Measurements from ENCODE around the gene SLC37A1.

Gene SLC37A1

DNA sequence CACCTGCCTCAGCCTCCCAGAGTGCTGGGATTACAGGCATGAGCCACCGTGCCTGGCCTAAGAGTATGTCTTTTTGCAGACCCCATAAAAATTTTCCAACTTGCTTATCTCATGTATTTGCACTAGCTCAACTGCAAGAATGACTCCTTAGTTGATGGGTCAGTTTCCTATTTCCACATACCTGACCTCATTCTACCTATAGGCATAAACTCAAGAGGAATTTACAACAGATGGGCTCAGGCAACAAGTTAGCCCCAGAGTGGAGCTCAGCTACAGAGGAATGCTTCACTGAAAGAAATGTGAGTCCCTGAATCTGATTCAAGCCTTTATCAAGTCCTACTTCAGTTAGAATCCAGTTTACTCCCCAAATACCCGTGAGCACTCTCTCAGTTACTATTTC, 5.3 kb upstream of the SLC37A1 start:
- TF ChIP-seq ZFX (IDR thresholded peaks at IDR 0.05): no peak
- TF ChIP-seq, protein P1, sequence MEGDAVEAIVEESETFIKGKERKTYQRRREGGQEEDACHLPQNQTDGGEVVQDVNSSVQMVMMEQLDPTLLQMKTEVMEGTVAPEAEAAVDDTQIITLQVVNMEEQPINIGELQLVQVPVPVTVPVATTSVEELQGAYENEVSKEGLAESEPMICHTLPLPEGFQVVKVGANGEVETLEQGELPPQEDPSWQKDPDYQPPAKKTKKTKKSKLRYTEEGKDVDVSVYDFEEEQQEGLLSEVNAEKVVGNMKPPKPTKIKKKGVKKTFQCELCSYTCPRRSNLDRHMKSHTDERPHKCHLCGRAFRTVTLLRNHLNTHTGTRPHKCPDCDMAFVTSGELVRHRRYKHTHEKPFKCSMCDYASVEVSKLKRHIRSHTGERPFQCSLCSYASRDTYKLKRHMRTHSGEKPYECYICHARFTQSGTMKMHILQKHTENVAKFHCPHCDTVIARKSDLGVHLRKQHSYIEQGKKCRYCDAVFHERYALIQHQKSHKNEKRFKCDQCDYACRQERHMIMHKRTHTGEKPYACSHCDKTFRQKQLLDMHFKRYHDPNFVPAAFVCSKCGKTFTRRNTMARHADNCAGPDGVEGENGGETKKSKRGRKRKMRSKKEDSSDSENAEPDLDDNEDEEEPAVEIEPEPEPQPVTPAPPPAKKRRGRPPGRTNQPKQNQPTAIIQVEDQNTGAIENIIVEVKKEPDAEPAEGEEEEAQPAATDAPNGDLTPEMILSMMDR (conservative IDR thresholded peaks at IDR 0.05): no peak
- no peak overlapping the region for H3K27ac ChIP-seq

DNA sequence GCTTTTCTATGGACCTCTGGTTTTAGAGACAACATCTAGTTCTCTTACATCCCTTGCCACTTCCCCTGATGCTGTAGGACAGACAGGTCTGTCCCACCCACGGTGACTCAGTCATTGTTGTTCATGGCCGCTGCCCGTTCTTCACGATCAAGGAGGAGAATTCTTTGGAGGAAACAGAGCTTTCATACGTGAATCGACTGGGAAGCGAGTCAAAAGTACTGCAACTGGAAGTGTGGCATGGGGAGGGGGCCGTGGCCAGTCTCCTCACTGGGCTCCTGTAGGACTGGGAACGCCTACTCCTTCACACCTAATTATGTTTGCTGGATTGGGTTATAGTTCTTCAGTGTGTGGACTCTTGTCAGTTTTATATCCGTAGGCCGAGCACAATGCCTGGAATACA, 4.4 kb upstream of the SLC37A1 start:
- TF ChIP-seq ZFX (IDR thresholded peaks at IDR 0.05): no peak
- TF ChIP-seq, protein P1 (conservative IDR thresholded peaks at IDR 0.05): no peak
- no peak overlapping the region for H3K27ac ChIP-seq

DNA sequence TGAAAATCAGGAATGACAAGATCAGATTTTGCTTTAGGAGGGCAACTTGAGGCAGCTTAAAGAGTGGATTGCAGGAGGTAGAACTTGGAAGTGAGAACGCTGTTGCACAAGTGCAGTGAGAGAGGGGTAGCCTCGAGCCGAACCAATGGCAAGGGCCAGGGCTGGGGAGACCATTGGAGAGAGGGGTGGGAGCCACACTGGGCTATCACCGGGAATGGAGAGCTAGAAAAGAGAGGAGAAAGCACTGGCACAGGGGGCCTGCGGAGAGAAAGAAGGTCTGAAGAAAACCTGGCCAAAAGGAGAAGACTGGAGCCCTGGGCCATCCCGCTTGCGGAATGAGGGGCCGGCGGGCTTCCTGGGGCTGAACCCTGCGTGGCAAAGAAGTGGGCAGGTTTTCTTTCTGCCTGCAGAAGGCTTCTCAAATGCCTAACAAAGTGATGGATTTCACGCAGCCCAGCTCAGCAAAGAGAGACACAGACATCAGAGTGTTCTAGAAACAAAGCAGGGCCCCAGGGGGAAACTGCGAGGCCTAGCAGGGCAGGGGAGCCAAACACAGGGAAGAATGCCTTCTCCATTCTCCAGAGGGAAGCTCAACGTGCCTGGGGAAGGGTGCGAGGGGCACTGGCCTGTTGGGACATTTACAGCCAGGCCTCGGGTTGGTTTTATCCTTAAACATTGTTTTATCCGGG, 1.2 kb upstream of the SLC37A1 start:
- H3K27ac ChIP-seq: no peak overlapping the region; the same call in 1 of the 2 replicates
- TF ChIP-seq, protein P1 (conservative IDR thresholded peaks at IDR 0.05): no peak
- TF ChIP-seq ZFX (IDR thresholded peaks at IDR 0.05): no peak

DNA sequence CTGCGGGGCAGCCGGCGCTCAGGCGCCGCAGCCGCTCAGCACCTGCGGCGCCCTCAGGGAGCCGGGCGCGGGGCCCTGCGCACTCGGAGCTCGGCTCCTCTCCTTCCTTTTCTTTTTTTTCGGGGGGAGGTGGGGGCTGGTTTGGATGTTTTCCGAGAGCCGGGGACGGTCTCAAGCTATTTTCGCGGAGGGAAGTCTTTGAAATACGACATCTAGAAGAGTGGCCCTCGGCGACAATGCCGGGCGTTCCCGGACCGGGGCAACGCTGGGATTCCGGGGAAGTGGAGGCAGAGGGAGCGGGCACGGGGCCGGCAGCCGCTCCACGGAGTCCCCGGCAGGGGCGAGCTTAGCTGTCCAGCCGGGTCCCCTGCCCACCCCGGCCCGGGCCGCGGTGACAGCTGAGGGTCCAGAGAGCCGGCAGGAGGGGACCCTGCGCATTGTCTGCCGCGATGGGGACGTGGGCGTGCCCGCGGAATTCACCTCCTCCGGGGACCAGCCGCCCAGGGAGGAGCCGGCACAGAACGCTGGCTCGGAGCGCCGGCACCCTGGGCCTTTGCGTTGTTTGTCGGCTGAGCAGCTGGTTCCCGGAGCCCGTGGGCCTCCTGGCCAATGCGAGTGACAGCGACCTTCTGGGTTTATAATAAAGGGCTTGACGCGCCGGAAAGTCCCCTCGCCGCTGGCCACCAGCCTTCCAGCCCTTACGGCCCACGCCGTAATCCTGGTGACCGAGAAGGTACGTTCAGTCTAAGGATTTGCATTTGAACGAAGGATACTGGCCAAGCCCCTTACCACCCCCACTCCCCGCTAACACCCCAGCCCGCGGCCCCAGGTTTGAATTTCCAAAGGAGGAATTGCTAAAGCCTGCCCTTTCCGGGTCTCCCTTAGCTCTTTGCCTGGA, 582 bp downstream of the SLC37A1 start:
- TF ChIP-seq ZFX (IDR thresholded peaks at IDR 0.05): peak; percentile 4; the same call in 1 of the 2 replicates
- TF ChIP-seq, protein P1 (conservative IDR thresholded peaks at IDR 0.05): no peak
- peak overlapping the region; percentile 62 for H3K27ac ChIP-seq

DNA sequence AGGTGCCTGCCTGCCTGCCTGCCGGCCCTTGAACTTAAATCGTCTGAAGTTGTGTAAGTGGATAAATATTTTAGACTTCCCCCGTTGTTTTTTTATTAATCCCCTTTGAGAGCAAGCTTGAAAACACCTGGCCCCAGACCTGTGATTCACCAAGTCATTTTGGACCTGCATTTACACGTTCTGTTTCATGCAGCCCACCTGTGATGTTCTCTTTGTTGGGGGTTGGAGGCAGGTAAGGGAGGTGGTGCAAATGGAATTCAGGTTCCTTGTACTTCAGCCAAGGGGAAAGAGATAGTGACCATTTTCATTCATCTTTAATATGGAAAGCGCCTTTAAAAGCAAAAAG, 1.2 kb downstream of the SLC37A1 start:
- H3K27ac ChIP-seq: peak overlapping the region; percentile 62
- TF ChIP-seq ZFX (IDR thresholded peaks at IDR 0.05): no peak
- TF ChIP-seq, protein P1 (conservative IDR thresholded peaks at IDR 0.05): no peak

DNA sequence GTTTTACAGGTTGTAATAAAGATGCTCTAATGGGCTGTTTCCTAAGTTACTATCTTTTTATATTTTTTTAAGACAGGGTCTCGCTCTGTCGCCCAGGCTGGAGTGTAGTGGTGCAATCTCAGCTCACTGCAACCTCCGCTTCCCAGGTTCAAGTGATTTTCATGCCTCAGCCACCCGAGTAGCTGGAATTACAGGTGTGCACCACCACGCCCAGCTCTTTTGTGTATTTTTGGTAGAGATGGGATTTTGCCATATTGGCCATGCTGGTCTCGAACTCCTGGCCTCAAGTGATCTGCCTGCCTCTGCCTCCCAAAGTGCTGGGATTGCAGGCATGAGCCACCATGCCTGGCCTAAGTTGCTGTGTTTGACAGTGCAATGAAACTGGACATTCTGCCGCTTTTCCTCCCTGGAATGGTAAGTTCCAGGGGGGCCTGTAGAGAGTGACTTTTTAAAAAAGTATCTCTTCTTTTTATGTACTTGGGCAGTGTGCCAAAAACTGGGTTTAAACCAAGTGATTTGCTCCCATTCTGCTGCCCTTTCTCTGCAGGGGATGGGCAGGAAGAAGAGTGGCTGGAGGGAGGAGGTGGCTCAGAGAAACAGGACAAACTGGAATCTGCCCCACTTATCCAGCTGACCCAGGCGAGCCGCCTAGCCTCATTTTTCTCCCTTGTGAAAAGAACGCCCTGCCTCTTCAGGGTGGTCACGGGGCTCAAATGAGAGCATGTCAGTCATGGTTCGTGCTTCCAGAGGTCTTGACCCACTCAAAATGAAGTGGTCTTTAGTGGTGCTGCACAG, 2.3 kb downstream of the SLC37A1 start:
- H3K27ac ChIP-seq: peak overlapping the region; percentile 42
- TF ChIP-seq, protein P1 (conservative IDR thresholded peaks at IDR 0.05): no peak
- no peak for TF ChIP-seq ZFX (IDR thresholded peaks at IDR 0.05)

Measured in C4-2B (cell line).